Anterior cingulate cortex (tissue), 58 donors: Measurements from ENCODE around the gene TBL1XR1.
"Not testable (repeated sequence)": the region's sequence is repeated elsewhere in the genome, so short reads cannot be mapped to it uniquely, and the experiment has no call there.

Experiments used
- DNase-seq, 58 donors: peaks; one replicate each; lab custom pipeline; 2025; lab: John Stamatoyannopoulos, UW

TBL1XR1 gene

DNA sequence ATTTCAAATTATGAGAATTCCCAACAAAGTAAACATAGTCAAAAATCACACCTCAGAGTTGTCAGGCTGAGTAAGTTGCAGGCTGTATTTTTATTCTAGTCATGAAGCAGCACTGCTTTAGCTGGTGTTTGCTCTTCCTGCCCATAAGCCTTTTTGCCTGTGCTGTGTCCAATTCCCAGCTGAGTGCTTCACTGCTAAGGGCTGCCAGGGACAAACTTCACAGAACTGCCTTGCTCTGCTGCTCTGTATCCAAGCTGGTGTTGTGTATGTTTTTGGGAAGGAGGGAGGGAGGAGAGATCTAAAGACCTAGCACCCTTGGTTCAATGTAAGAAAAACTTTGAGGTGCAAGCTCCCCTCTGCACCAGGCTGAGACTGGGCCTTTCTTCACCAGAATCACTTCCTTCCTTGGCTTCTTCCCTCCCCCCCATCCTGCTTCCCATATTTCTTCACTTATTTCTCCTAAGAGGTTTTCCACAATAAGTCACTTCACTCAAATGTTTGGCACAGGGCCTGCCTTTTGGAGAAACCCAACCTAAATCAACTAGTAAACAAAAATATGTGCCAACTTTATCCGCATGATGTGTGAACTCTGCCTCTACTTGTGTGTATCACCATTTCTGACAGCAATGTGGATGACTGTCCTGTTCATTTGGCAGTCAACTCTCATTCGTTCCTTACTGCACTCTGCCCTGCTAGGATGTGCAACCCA is 156.1 kb downstream of the TBL1XR1 start:
- peak in 33 of 58 donors; percentile 7 to 65 (median 23) for DNase-seq

GRCh38 chr3:177039490-177040274 is 157.6 kb downstream of the TBL1XR1 start:
- no peak for DNase-seq

DNA sequence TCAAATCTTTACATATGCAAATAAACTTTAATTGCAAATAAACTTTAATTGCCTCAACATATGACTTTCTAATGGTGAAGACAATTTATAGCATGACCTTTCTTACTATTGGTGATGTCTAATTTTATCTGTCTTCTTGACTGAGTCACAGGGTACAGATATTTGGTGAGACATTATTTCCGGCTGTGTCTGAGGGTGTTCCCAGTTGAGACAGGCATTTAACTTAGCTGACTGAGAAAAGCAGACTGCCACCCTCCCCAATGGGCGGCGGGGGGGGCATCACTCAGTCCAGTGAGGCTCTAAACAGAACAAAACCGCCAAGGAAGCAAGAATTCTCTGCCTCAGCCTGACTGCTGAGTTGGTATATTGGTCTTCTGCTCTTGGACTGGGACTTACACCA is 160.0 kb downstream of the TBL1XR1 start:
- no peak for DNase-seq

DNA sequence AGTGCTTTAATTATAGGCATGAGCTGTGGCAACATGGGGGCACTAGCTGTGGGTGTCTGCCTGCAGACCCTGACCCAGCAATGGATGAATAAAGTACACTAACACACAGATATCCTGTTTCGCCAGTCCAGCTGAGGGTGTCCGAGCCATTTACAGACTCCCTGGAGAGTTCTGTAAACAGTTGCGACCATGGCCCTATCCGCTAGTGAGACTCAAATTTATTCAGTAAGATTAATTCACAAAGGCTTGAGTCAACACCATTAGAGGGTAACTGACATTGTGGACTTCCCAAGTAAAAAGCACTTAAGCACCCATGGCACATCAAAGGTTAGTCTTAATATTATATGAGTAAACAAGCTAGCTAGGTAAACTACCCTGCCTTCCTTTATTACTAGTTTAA is 161.6 kb downstream of the TBL1XR1 start:
- no peak for DNase-seq

DNA sequence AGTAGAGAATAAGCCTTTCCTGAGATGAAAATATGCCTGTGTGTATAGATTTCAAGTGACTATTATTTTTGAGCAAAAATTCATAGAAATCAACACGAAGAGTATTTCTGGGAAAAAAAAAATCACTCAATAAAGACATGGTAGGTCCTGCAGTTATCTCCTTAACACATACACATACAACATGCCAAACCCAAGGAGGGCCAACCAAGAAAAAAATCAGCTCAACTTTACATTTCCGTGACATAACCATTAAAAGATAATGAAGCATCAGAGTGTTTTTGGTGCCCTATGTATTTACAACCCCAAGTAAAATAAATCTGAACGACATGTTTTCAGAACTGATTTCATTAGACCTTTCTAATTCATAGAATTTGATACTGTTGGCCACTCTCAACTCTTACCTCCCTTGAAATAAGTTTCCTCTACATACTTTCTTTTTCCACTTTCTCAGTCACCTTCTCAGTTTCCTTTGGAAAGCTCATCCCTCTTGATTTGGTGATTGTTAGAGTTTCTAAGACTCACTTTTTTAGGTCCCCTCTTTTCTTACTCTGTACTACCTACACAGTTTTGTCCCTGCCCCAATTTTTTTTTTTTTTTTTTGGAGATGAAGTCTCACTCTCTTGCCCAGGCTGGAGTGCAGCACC is 162.3 kb downstream of the TBL1XR1 start:
- no peak for DNase-seq

DNA sequence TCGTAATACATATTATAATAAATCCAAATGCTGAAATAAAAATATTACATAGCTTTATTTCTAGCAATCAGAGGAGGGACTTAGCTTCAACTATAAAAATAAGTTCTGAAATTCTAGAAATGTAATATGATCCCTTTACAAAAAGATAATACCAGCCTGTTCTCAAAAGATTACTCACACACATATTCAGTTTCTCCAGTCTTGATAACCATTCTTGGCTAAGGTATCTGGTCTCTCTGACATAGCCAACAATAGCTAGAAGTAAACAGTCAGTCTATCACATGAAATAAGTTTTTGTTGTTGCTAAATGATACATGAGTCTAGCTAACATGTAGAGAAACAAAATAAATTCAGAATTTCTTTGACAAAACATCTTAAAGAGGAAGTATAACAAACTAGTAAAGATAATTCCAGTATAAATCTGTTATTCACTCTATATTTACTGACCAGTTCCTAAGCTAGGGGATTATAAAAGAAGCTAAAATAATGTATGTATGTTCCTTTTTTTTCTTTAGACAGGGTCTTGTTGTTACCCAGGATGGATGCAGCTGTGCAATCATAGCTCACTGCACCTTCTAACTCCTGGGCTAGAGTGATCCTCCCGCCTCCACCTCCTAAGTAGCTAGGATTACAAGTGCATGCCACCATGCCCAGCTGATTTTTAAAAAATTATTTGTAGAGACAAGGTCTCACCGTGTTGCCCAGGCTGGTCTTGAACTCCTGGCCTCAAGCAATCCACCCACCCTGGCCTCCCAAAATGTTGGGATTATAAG is 170.6 kb downstream of the TBL1XR1 start:
- DNase-seq, result no peak

DNA sequence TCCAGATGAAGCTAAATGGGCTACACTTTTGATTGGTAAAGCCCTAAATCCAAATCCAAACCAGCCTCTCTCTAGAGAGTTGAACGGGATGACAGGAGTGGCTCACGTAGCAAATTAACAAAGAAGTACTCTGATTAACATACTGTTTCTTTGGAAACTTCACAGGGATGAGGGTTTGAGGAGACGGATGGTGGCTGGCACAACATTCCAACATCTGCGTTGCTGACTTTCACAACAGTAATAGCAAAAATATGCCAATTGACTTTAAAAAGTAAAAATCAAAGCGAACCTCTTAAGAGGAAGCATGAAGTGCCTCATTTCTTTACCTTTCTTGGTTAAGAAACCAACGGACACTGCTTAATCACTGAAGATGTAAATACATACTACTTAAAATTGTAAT is 181.4 kb downstream of the TBL1XR1 start:
- DNase-seq, result no peak

- DNase-seq, result no peak
These were observed 183.5 kb downstream of the TBL1XR1 start for GRCh38 chr3:177013681-177014280.

DNA sequence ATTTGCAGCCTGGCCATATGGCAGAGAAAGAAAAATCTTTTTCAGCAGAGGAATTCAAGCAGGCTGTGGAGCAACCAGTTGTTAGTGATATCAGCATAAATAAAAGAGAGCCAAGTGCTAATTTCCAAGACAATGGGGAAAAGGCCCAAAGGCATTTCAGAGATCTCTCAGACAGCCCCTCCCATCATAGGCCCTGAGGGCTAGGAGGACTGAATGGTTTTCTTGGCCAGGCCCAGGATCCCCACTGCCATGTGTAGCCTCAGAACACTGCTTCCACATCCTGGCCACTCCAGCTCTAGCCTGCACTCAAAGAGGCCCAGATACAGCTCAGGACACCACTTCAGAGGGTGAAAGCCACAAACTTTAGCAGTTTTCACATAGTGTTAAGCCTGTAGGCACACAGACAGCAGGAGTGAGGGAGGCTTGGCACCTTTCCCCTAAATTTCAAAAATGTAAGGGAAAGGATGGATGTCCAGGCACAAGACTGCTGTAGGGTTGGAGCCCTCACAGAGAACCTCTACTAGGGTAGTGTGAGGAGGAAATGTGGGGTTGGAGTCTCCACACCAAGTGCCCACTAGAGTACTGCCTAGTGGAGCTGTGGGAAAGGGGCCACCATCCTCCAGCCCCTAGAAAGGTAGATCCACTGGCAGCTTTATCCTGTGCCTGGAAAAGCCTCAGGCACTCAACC is 191.4 kb downstream of the TBL1XR1 start:
- DNase-seq, result no peak

- DNase-seq, result not testable (repeated sequence)
These were observed 197.1 kb downstream of the TBL1XR1 start for GRCh38 chr3:177000159-177000558.

GRCh38 chr3:176995946-176996345 is 201.3 kb downstream of the TBL1XR1 start:
- DNase-seq, result no peak

DNA sequence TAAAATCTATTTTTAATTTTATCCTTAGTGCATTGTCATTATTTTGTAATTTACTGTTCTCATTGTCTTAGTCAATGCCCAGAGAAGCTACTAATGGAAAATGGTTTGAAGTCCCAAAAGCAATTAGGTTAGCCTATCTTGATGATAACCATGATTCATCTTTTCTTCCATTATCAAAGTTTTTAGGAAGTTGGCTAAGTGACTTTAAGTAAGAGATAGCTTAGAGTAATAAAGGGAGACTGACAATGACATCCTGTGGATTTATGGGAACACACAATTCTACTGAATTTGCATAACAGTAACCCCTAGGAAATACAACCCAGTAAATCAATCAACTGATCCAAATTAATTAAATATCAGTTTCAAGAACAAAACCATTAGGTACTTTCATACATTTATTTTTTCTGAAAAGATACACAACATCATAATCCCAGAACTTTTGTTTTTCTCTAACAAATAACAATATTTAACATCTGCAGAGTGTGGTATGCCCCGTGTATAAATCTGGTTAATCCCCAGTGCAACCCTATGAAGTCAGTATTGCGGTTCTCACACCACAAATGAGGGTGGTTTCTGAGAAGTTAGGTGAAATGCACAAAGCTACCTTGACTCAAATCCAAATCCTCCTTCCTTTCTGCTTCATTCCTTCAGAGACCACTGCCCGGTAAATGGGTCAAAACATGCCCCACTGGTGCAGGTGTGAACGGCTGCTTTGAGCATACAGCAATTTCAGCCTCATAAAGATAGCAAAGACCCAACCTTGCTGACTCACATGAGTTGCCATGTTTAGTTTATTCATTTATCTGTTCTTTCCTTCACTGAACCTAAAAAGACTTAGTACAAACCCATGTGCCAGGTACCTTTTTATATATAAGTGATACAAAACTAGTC is 202.1 kb downstream of the TBL1XR1 start:
- no peak for DNase-seq

GRCh38 chr3:176994393-176994792 is 202.9 kb downstream of the TBL1XR1 start:
- DNase-seq, result no peak

- DNase-seq, result no peak
These were observed 204.3 kb downstream of the TBL1XR1 start for GRCh38 chr3:176992978-176993377.

DNA sequence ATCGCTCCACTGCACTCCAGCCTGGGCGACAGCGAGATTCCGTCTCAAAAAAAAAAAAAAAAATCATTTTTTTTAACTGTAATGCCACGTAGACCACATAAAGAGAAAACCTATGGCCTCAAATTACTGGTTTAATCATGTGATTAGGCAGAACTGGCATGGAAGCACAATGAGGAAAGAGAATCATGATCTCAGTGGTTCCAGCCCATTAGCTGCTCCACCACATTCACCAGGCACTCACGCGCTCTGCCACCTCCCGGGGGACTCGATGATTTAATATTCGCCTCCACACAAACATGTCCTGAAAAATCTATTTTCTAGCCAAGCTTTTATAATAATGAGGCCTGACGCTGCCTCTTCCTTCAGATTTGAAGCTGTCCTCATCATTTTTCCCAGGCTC is 204.7 kb downstream of the TBL1XR1 start:
- DNase-seq, result no peak

- DNase-seq, result no peak
These were observed 208.5 kb downstream of the TBL1XR1 start for GRCh38 chr3:176988795-176989194.

- DNase-seq, result no peak
These were observed 209.2 kb downstream of the TBL1XR1 start for GRCh38 chr3:176987901-176988650.

- DNase-seq, result no peak
These were observed 218.8 kb downstream of the TBL1XR1 start for GRCh38 chr3:176978441-176978840.
